H9 (cell line): ENCODE measurements around the gene EDNRB. TPM values are rescaled to one million over a fixed set of nuclear protein-coding genes. Genes with fewer than 3 reads are reported as not detected.
"Not testable (repeated sequence)": the region's sequence is repeated elsewhere in the genome, so short reads cannot be mapped to it uniquely, and the experiment has no call there.

Experiments used
- DNase-seq: peaks from one replicate; pipeline ENCODE4 v3.0.0-alpha.2; 2017
- H2AFZ ChIP-seq: one replicate; pipeline ENCODE4 v1.6.1; 2013; ENCODE audit warnings: mild to moderate bottlenecking, low read length, control low read depth, moderate library complexity
- H2AK5ac ChIP-seq: 2 replicates; pipeline ENCODE4 v1.6.1; 2013; ENCODE audit warnings: low read length, control low read depth, mixed read lengths; ENCODE audit not compliant: insufficient read length
- H2BK120ac ChIP-seq: one replicate; pipeline ENCODE4 v1.6.1; 2013; ENCODE audit warnings: low read depth, mild to moderate bottlenecking, low read length, control low read depth, inconsistent platforms; ENCODE audit not compliant: poor library complexity, severe bottlenecking
- H2BK12ac ChIP-seq: 2 replicates; pipeline ENCODE4 v1.6.1; 2013; ENCODE audit warnings: low read length, control low read depth, mixed read lengths, low read depth; ENCODE audit not compliant: insufficient read length
- H2BK15ac ChIP-seq: 2 replicates; pipeline ENCODE4 v1.6.1; 2013; ENCODE audit warnings: low read depth, low read length, control low read depth
- H2BK20ac ChIP-seq: one replicate; pipeline ENCODE4 v1.6.1; 2013; ENCODE audit warnings: low read depth, mild to moderate bottlenecking, low read length, control low read depth, inconsistent platforms; ENCODE audit not compliant: poor library complexity, severe bottlenecking
- H2BK5ac ChIP-seq: 2 replicates; pipeline ENCODE4 v1.6.1; 2013; ENCODE audit warnings: low read length, control low read depth, mixed read lengths; ENCODE audit not compliant: insufficient read length
- H3K14ac ChIP-seq: 2 replicates; pipeline ENCODE4 v1.6.1; 2013; ENCODE audit warnings: low read length, control low read depth; ENCODE audit not compliant: insufficient read depth
- H3K18ac ChIP-seq: 2 replicates; pipeline ENCODE4 v1.6.1; 2013; ENCODE audit warnings: low read depth, mild to moderate bottlenecking, mixed read lengths, low read length, control low read depth; ENCODE audit not compliant: insufficient read length
- H3K23ac ChIP-seq: 2 replicates; pipeline ENCODE4 v1.6.1; 2013; ENCODE audit warnings: low read length, control low read depth, mixed read lengths, low read depth; ENCODE audit not compliant: insufficient read length
- H3K23me2 ChIP-seq: 2 replicates; pipeline ENCODE4 v1.6.1; 2013; ENCODE audit warnings: low read depth, mild to moderate bottlenecking, mixed read lengths, low read length, control low read depth; ENCODE audit not compliant: insufficient read length, poor library complexity, severe bottlenecking
- H3K27ac ChIP-seq: 2 replicates; pipeline ENCODE4 v1.5.1; 2013; ENCODE audit warnings: low read length, control low read depth, mixed read lengths, low read depth; ENCODE audit not compliant: insufficient read length
- H3K27me3 ChIP-seq: 2 replicates; pipeline ENCODE4 v1.6.1; 2013; ENCODE audit warnings: low read length, control low read depth, inconsistent platforms; ENCODE audit not compliant: insufficient read depth
- H3K4ac ChIP-seq: 2 replicates; pipeline ENCODE4 v1.6.1; 2013; ENCODE audit warnings: low read depth, mild to moderate bottlenecking, control low read depth, inconsistent platforms, low read length, moderate library complexity
- H3K4me1 ChIP-seq: 2 replicates; pipeline ENCODE4 v1.6.1; 2013; ENCODE audit warnings: low read length, control low read depth, inconsistent platforms; ENCODE audit not compliant: insufficient read depth
- H3K4me2 ChIP-seq: 2 replicates; pipeline ENCODE4 v1.6.1; 2013; ENCODE audit warnings: low read length, control low read depth, mixed read lengths; ENCODE audit not compliant: insufficient read length, insufficient read depth
- H3K56ac ChIP-seq: 2 replicates; pipeline ENCODE4 v1.6.1; 2013; ENCODE audit warnings: low read depth, mild to moderate bottlenecking, mixed read lengths, low read length, control low read depth; ENCODE audit not compliant: insufficient read length
- H3K79me1 ChIP-seq: 2 replicates; pipeline ENCODE4 v1.6.1; 2013; ENCODE audit warnings: low read depth, mild to moderate bottlenecking, moderate library complexity, low read length, control low read depth, inconsistent platforms; ENCODE audit not compliant: insufficient read depth, poor library complexity, severe bottlenecking
- H3K79me2 ChIP-seq: 2 replicates; pipeline ENCODE4 v1.6.1; 2013; ENCODE audit warnings: low read length, control low read depth, inconsistent platforms; ENCODE audit not compliant: insufficient read depth
- H3K9ac ChIP-seq: 2 replicates; pipeline ENCODE4 v1.6.1; 2013; ENCODE audit warnings: low read length, control low read depth, mixed read lengths; ENCODE audit not compliant: insufficient read length; ENCODE audit errors: extremely low read depth
- H3K9me3 ChIP-seq: one replicate; pipeline ENCODE4 v1.6.1; 2013; ENCODE audit warnings: low read depth, low read length, inconsistent platforms; ENCODE audit not compliant: control insufficient read depth
- H3T11ph ChIP-seq: one replicate; pipeline ENCODE4 v1.6.1; 2013; ENCODE audit warnings: mild to moderate bottlenecking, low read length, control low read depth, inconsistent platforms
- H4K20me1 ChIP-seq: one replicate; pipeline ENCODE4 v1.6.1; 2013; ENCODE audit not compliant: control insufficient read depth, insufficient read length, insufficient read depth
- H4K5ac ChIP-seq: 2 replicates; pipeline ENCODE4 v1.6.1; 2013; ENCODE audit warnings: low read depth, mild to moderate bottlenecking, mixed read lengths, low read length, control low read depth; ENCODE audit not compliant: insufficient read length
- H4K8ac ChIP-seq: replicated peaks from 2 replicates; pipeline ENCODE4 v1.6.1; 2013; ENCODE audit warnings: low read length, control low read depth, mixed read lengths, low read depth; ENCODE audit not compliant: insufficient read length
- H4K91ac ChIP-seq: 2 replicates; pipeline ENCODE4 v1.6.1; 2013; ENCODE audit warnings: low read depth, mild to moderate bottlenecking, moderate library complexity, mixed read lengths, low read length, control low read depth; ENCODE audit not compliant: insufficient read length
- H3K27ac Mint-ChIP-seq, 3 experiments: 2 replicates in 2 of 3; 3 replicates in 1 of 3; pipeline ENCODE4 v1.8.0; 2020 to 2021; ENCODE audit warnings: mixed read lengths in 3 of 3, mild to moderate bottlenecking in 1 of 3, moderate library complexity in 1 of 3
- H3K27me3 Mint-ChIP-seq: 2 replicates; pipeline ENCODE4 v1.8.0; 2021; ENCODE audit warnings: low read depth, mild to moderate bottlenecking, moderate library complexity, mixed read lengths
- H3K36me3 Mint-ChIP-seq, 3 experiments: 2 replicates in 2 of 3; 3 replicates in 1 of 3; pipeline ENCODE4 v1.8.0; 2020 to 2021; ENCODE audit warnings: low read depth in 3 of 3, mixed read lengths in 3 of 3; ENCODE audit not compliant: insufficient read depth in 1 of 3
- H3K4me1 Mint-ChIP-seq, 2 experiments: 2 replicates each; pipeline ENCODE4 v1.8.0; 2020; ENCODE audit warnings: mixed read lengths in 2 of 2
- H3K4me3 Mint-ChIP-seq, 2 experiments: 2 replicates in 1 of 2; 3 replicates in 1 of 2; pipeline ENCODE4 v1.8.0; 2020 to 2021; ENCODE audit warnings: mild to moderate bottlenecking in 2 of 2, mixed read lengths in 2 of 2, moderate library complexity in 1 of 2
- H3K9me3 Mint-ChIP-seq, 2 experiments: 2 replicates in 1 of 2; 3 replicates in 1 of 2; pipeline ENCODE4 v1.8.0; 2020; ENCODE audit warnings: mild to moderate bottlenecking in 2 of 2, mixed read lengths in 2 of 2, moderate library complexity in 1 of 2
- CTCF ChIP-seq: fragments of 200-600 bp; sonication (generic); conservative IDR thresholded peaks from 3 replicates; pipeline ENCODE4 v1.8.0; 2021; ENCODE audit warnings: antibody characterized with exemption, mild to moderate bottlenecking
- WGBS: extraction: QIAGEN DNeasy Blood & Tissue Kit; methylation state at CpG from one replicate; pipeline ENCODE4 v1.1.7; 2013; ENCODE audit warnings: missing lambda C conversion rate, low lambda C conversion rate, mixed read lengths; ENCODE audit not compliant: insufficient read length; ENCODE audit errors: extremely low coverage; 5-methylcytosine and 5-hydroxymethylcytosine counted together
- total RNA-seq: library from RNA; stranded (reverse); gene quantifications from 2 replicates; pipeline ENCODE4 v1.2.1, GENCODE V29; 2021

Gene EDNRB
- total RNA-seq, 1 experiment from 2014 or later = 6.6 TPM

DNA sequence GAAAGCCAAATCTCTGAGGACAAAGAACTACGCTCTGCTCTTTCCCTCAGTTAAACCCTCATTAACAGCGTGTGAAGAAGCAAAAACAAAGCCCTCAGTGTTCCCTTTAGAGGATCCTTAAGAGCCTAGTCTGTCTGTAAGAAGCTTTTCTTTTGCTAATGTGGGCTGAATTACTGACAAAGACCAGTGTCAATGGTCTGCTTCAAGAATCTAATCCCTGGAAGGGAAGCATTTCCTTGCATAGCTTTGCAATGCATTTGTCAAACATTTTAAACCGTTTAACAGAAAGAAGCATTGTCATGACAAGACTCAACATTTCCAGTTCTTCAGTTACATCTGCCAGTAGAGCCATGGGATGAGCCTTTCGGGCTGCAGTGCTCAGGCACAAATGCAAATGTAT is 64.9 kb downstream of the EDNRB start:
- peaks cover 3% of the 10 kb centered on the region; the same call in 1 of the 2 replicates for H3K4me1 ChIP-seq

GRCh38 chr13:77848050-77848449 is 70.6 kb downstream of the EDNRB start:
- H4K91ac ChIP-seq, H3K4me3 Mint-ChIP-seq, H3K23ac ChIP-seq, H3K4me1 ChIP-seq, H3K4ac ChIP-seq, H3K23me2 ChIP-seq, H2BK120ac ChIP-seq, H4K5ac ChIP-seq, H4K8ac ChIP-seq, H3K56ac ChIP-seq, H3K79me2 ChIP-seq, H3K9me3 ChIP-seq, H3K27ac ChIP-seq, H2BK20ac ChIP-seq, H3K4me2 ChIP-seq, H2BK15ac ChIP-seq, DNase-seq, H3K14ac ChIP-seq, H2AFZ ChIP-seq, H2BK5ac ChIP-seq, H3K27me3 ChIP-seq, H3K9ac ChIP-seq, H2BK12ac ChIP-seq, H3K18ac ChIP-seq, H4K20me1 ChIP-seq, H3K27ac Mint-ChIP-seq, H2AK5ac ChIP-seq, H3K27me3 Mint-ChIP-seq, H3K79me1 ChIP-seq, H3T11ph ChIP-seq: not testable (repeated sequence)
- Mint-ChIP-seq H3K9me3 (peaks cover 37% of the 10 kb centered on the region in 2 experiments), H3K36me3 (peaks cover 22 to 46% (median 26%) of the 10 kb centered on the region in 3 experiments), H3K4me1 (peaks cover 6 to 11% of the 10 kb centered on the region in 2 experiments)
- WGBS = no CpG with 5 or more reads among the region's 4 CpGs

More for the DNA sequence above, 64.9 kb downstream of the EDNRB start:
- Histone ChIP-seq H3K56ac (no peak overlapping the region), H3K14ac (no peak overlapping the region), H3K23me2 (no peaks in the 10 kb centered on the region), H2BK20ac (no peak overlapping the region), H2AK5ac (no peak overlapping the region), H4K8ac (no peak overlapping the region), H3K27me3 (no peaks in the 10 kb centered on the region), H2BK120ac (no peak overlapping the region), H2BK15ac (no peak overlapping the region), H3K9ac (no peak overlapping the region), H2BK5ac (no peak overlapping the region), H2AFZ (no peak overlapping the region), H3K27ac (peak overlapping the region; percentile 98), H3T11ph (no peak overlapping the region), H3K23ac (no peak overlapping the region), H3K9me3 (no peaks in the 10 kb centered on the region), H2BK12ac (no peak overlapping the region), H3K4ac (no peak overlapping the region), H3K18ac (no peak overlapping the region), H4K5ac (no peak overlapping the region), H3K79me1 (no peaks in the 10 kb centered on the region), H3K79me2 (no peaks in the 10 kb centered on the region), H3K4me2 (no peak overlapping the region), H4K91ac (no peak overlapping the region), H4K20me1 (no peaks in the 10 kb centered on the region)
- TF ChIP-seq CTCF = no peak
- H3K9me3 Mint-ChIP-seq = peaks cover 26 to 31% of the 10 kb centered on the region in 2 experiments
- WGBS = no CpG with 5 or more reads among the region's 4 CpGs
- H3K36me3 Mint-ChIP-seq = peaks cover 18 to 40% (median 22%) of the 10 kb centered on the region in 3 experiments
- peak; percentile 59 for DNase-seq
- H3K4me1 Mint-ChIP-seq = peaks cover 43% of the 10 kb centered on the region in 2 experiments
- H3K27me3 Mint-ChIP-seq = peaks cover 12% of the 10 kb centered on the region
- H3K27ac Mint-ChIP-seq = peak overlapping the region; percentile 97 to 99 (median 99)
- peak overlapping the region in 1 of 2 experiments; percentile 13; a peak in 1 of 5 replicates for H3K4me3 Mint-ChIP-seq
